GM23248 (cell line): Measurements from ENCODE around the gene RASEF. TPM values are rescaled to one million over a fixed set of nuclear protein-coding genes. Genes with fewer than 3 reads are reported as not detected.

Experiments used
- DNase-seq: peaks from one replicate; pipeline ENCODE4 v3.0.0-alpha.2; 2015
- H2AFZ ChIP-seq: fragments of 200-600 bp; sonication (generic); 2 replicates; pipeline ENCODE4 v1.6.1; 2016; ENCODE audit warnings: antibody characterized with exemption
- H3F3A ChIP-seq: fragments of 200-600 bp; sonication (generic); 2 replicates; pipeline ENCODE4 v1.6.1; 2016; ENCODE audit warnings: mild to moderate bottlenecking, antibody characterized with exemption, mixed run types; ENCODE audit not compliant: insufficient read depth
- H3K27ac ChIP-seq: fragments of 200-600 bp; sonication (generic); 2 replicates; pipeline ENCODE4 v1.5.1; 2016; ENCODE audit warnings: mild to moderate bottlenecking
- H3K27me3 ChIP-seq: fragments of 200-600 bp; sonication (generic); replicated peaks from 2 replicates; pipeline ENCODE4 v1.6.1; 2016; ENCODE audit warnings: mild to moderate bottlenecking; ENCODE audit not compliant: insufficient read depth
- H3K36me3 ChIP-seq: fragments of 200-600 bp; sonication (generic); 2 replicates; pipeline ENCODE4 v1.6.1; 2016; ENCODE audit warnings: low read depth, mild to moderate bottlenecking
- H3K4me1 ChIP-seq: fragments of 200-600 bp; sonication (generic); 2 replicates; pipeline ENCODE4 v1.6.1; 2016; ENCODE audit warnings: mild to moderate bottlenecking; ENCODE audit not compliant: insufficient read depth
- H3K4me2 ChIP-seq: fragments of 200-600 bp; sonication (generic); one replicate; pipeline ENCODE4 v1.6.1; 2016; ENCODE audit warnings: mild to moderate bottlenecking; ENCODE audit not compliant: unreplicated experiment
- H3K4me3 ChIP-seq: fragments of 200-600 bp; sonication (generic); 2 replicates; pipeline ENCODE4 v1.5.1; 2016; ENCODE audit warnings: mild to moderate bottlenecking
- H3K79me2 ChIP-seq: fragments of 200-600 bp; sonication (generic); 2 replicates; pipeline ENCODE4 v1.6.1; 2016; ENCODE audit warnings: mild to moderate bottlenecking; ENCODE audit not compliant: insufficient read depth
- H3K9ac ChIP-seq: fragments of 200-600 bp; sonication (generic); 2 replicates; pipeline ENCODE4 v1.6.1; 2016; ENCODE audit warnings: mild to moderate bottlenecking
- H3K9me2 ChIP-seq: fragments of 200-600 bp; sonication (generic); 2 replicates; pipeline ENCODE4 v1.6.1; 2016; ENCODE audit warnings: mixed run types, mild to moderate bottlenecking, moderate library complexity; ENCODE audit not compliant: insufficient read depth
- H3K9me3 ChIP-seq: fragments of 200-600 bp; sonication (generic); one replicate; pipeline ENCODE4 v1.6.1; 2017; ENCODE audit warnings: low read depth
- H4K20me1 ChIP-seq: fragments of 200-600 bp; sonication (generic); 2 replicates; pipeline ENCODE4 v1.6.0; 2016; ENCODE audit not compliant: insufficient read depth
- EZH2 ChIP-seq: fragments of 200-600 bp; sonication (generic); IDR thresholded peaks from 2 replicates; pipeline ENCODE4 v1.6.1; 2018; ENCODE audit warnings: antibody characterized with exemption, mild to moderate bottlenecking; ENCODE audit not compliant: insufficient read depth, poor library complexity, severe bottlenecking
- EZH2phosphoT487 ChIP-seq: fragments of 200-600 bp; sonication (generic); IDR thresholded peaks from 2 replicates; pipeline ENCODE4 v1.6.1; 2018; ENCODE audit warnings: antibody characterized with exemption, moderate library complexity, mild to moderate bottlenecking, low read depth; ENCODE audit not compliant: insufficient read depth
- WGBS, 2 experiments: methylation state at CpG; one replicate each; pipeline ENCODE4 v1.1.6; 2015 to 2017; ENCODE audit warnings: low lambda C conversion rate in 2 of 2, low coverage in 1 of 2; ENCODE audit errors: missing lambda C conversion rate in 2 of 2; 5-methylcytosine and 5-hydroxymethylcytosine counted together
- in situ Hi-C: fragments of 300-500 bp; cut with MboI; formaldehyde crosslinking; loops from 2 replicates; pipeline ENCODE4 v1.15.0; 2020
- polyA plus RNA-seq: library from polyadenylated mRNA; unstranded; fragments of >200 nt; fragmentation: Nextera tagmentation; extraction: Ambion mirVana; gene quantifications from 2 replicates; pipeline ENCODE4 v1.2.1, GENCODE V29; 2016
- total RNA-seq: library from RNA; depleted of rRNA; stranded (reverse); fragments of >200 nt; shearing (Covaris generic); gene quantifications from 2 replicates; pipeline ENCODE4 v1.2.3, GENCODE V29; 2014

Gene RASEF
- total and polyA plus RNA-seq, 2 experiments from 2014 or later, result 0.11 TPM; not detected in 1

DNA sequence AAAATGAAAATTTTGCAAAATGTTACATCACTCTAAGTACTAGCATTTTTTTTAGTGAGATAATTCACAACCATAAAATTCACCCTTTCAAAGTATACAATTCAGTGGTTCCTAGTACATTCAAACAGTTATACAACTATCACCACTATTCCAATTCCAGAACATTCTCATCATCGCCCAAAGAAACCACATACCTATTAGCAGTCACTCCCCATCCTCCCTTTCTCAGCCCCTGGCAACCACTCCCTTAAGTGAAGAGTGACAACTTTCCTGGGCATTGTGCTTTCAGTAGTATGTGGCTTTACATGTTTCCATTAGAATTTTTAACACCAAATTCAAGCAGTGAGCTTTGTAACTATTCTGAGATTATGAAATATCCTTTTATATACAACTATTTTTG lies 81.4 kb downstream of the RASEF start:
- 44 to 45% methylated on average over 1 of the region's 1 CpG for WGBS, 2 experiments
- no peak overlapping the region for H3K4me2 ChIP-seq

DNA sequence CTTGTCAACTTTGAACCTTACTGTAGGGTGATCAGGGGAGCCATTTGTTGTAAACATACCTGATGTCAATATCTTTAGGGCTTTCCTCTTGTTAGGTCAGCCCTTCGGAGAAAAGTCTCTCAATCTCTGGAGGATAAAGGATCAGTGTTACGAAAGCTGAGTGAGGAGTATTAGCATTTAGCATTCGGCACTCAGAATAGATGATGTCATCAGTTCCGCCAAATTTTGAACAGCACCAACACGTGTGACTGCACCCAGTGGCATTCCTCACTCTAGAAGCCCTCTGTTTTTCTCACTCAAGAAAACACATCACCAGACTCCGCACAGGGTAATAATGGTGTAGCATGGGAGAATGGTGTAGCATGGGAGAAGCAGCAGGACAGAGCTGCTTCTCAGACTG lies 87.8 kb downstream of the RASEF start:
- WGBS, 2 experiments, result 56 to 59% methylated on average over 6 of the region's 6 CpGs
- TF ChIP-seq EZH2phosphoT487 (no peak), EZH2 (no peak)

More for the DNA sequence above, 81.4 kb downstream of the RASEF start:
- Histone ChIP-seq H4K20me1 (no peaks in the 10 kb centered on the region), H3F3A (no peaks in the 10 kb centered on the region), H3K9ac (no peak overlapping the region), H3K9me2 (no peaks in the 10 kb centered on the region), H3K27ac (no peak overlapping the region), H3K4me1 (no peaks in the 10 kb centered on the region), H3K4me3 (no peak overlapping the region), H3K79me2 (no peaks in the 10 kb centered on the region), H3K9me3 (no peaks in the 10 kb centered on the region), H3K36me3 (no peaks in the 10 kb centered on the region), H3K27me3 (no peaks in the 10 kb centered on the region; the same call in 1 of the 2 replicates), H2AFZ (no peak overlapping the region)
- TF ChIP-seq EZH2phosphoT487, result no peak
- no peak for TF ChIP-seq EZH2
- no peak for DNase-seq
- in situ Hi-C loops, result no loop called here

DNA sequence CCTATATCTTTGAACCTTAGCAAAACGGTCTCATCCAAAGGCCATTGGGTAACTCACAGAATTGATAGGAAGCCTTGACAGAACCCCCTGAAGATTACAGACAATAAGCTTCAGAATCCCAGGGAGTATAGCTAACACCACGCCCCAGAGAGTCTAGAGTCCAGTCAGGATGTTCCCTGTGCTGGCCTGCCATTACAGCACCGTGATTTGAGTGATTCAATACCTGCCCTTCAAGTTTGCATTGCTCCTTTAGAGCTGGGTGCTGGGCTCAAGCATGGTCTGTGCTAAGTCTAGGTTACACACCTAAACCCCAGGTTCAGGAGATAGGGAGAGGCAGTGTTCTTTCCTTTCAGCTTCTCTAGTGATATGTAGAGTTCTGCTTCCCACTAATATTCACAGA lies 90.5 kb downstream of the RASEF start:
- Histone ChIP-seq H3K9me3 (no peaks in the 10 kb centered on the region), H2AFZ (no peak overlapping the region), H3K4me2 (no peak overlapping the region), H3K9ac (no peak overlapping the region), H3K4me3 (no peak overlapping the region), H3F3A (no peaks in the 10 kb centered on the region), H3K4me1 (no peaks in the 10 kb centered on the region), H3K79me2 (no peaks in the 10 kb centered on the region), H3K9me2 (no peaks in the 10 kb centered on the region), H4K20me1 (no peaks in the 10 kb centered on the region), H3K36me3 (no peaks in the 10 kb centered on the region), H3K27ac (no peak overlapping the region), H3K27me3 (peaks cover 4% of the 10 kb centered on the region)
- no peak for TF ChIP-seq EZH2phosphoT487
- no peak for TF ChIP-seq EZH2
- in situ Hi-C loops, result no loop called here
- no peak for DNase-seq
- 43 to 44% methylated on average over 3 of the region's 3 CpGs for WGBS, 2 experiments

More for the DNA sequence above, 87.8 kb downstream of the RASEF start:
- Histone ChIP-seq H2AFZ (no peak overlapping the region), H3K27me3 (peaks cover 4% of the 10 kb centered on the region; the same call in 1 of the 2 replicates), H3K27ac (no peak overlapping the region), H3K36me3 (no peaks in the 10 kb centered on the region), H3K9me2 (no peaks in the 10 kb centered on the region), H3K79me2 (no peaks in the 10 kb centered on the region), H3K4me2 (no peak overlapping the region), H3K4me3 (no peak overlapping the region), H3K9me3 (no peaks in the 10 kb centered on the region), H4K20me1 (no peaks in the 10 kb centered on the region), H3K4me1 (no peaks in the 10 kb centered on the region), H3F3A (no peaks in the 10 kb centered on the region), H3K9ac (no peak overlapping the region)
- in situ Hi-C loops, result no loop called here
- no peak for DNase-seq

DNA sequence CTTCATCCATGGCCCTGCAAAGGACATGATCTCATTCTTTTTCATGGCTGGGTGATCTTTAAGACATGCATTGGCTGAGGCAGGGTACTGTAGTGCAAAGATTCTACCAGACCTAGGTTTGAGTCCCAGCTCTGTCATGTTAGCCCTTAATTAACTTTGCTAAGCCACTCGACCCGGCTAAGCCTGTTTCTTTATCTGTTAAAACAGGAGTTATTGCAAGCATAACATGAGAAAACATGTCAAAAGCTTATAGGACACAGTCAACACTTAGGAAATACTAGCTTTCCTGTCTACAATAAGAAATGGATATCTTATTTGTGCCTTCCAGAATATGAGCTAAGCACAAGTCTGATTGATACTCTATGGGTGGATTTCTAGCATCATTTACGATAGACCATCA lies 92.6 kb downstream of the RASEF start:
- Histone ChIP-seq H3K9me3 (no peaks in the 10 kb centered on the region), H4K20me1 (no peaks in the 10 kb centered on the region), H3K9me2 (no peaks in the 10 kb centered on the region), H3K79me2 (no peaks in the 10 kb centered on the region), H3K27ac (no peak overlapping the region), H3K36me3 (no peaks in the 10 kb centered on the region), H3K4me1 (no peaks in the 10 kb centered on the region), H3F3A (no peaks in the 10 kb centered on the region), H3K4me2 (no peak overlapping the region), H3K4me3 (no peak overlapping the region), H2AFZ (no peak overlapping the region), H3K9ac (no peak overlapping the region), H3K27me3 (peaks cover 10% of the 10 kb centered on the region)
- no peak for DNase-seq
- 63 to 69% methylated on average over 3 of the region's 3 CpGs for WGBS, 2 experiments
- TF ChIP-seq EZH2phosphoT487 (no peak), EZH2 (no peak)
- in situ Hi-C loops, result no loop called here

DNA sequence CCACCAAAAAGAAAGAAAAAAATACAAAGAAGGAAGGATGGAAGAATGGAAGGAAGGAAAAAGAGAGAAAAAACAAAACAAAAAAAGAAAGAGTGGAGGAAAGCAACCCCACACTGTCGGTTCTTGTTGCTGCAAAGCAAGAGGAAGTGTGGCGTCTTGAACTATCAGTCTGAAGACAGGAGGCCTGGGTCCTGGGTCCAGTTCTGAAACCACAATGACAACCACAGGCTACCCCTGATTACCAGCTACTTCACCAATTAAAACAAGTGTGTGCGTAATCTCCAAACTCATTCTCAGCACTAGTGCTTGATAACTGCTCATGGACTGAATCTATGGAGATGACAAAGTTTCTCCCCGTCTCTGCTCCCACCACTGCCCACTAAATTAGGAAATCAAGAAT lies 93.7 kb downstream of the RASEF start:
- Histone ChIP-seq H3K4me1 (no peaks in the 10 kb centered on the region), H3K9me3 (no peaks in the 10 kb centered on the region), H3K36me3 (no peaks in the 10 kb centered on the region), H3K9ac (no peak overlapping the region), H3F3A (no peaks in the 10 kb centered on the region), H3K27me3 (peaks cover 17% of the 10 kb centered on the region), H3K4me3 (no peak overlapping the region), H4K20me1 (no peaks in the 10 kb centered on the region), H3K9me2 (no peaks in the 10 kb centered on the region), H3K27ac (no peak overlapping the region), H2AFZ (no peak overlapping the region), H3K79me2 (no peaks in the 10 kb centered on the region), H3K4me2 (no peak overlapping the region)
- TF ChIP-seq EZH2phosphoT487, result no peak
- TF ChIP-seq EZH2, result no peak
- in situ Hi-C loops, result no loop called here
- no peak for DNase-seq
- WGBS, 2 experiments, result 70 to 74% methylated on average over 4 of the region's 4 CpGs
